Glutamatergic neuron (in vitro differentiated cells): ENCODE measurements around the gene MAP3K2. TPM values are rescaled to one million over a fixed set of nuclear protein-coding genes. Genes with fewer than 3 reads are reported as not detected.

Source experiments
- DNase-seq: peaks from one replicate; pipeline ENCODE4 v3.0.0; 2022
- H3K27ac Mint-ChIP-seq: one replicate; pipeline ENCODE4 v1.8.0; 2020; ENCODE audit warnings: mild to moderate bottlenecking, mixed read lengths, inconsistent platforms; ENCODE audit not compliant: unreplicated experiment
- H3K27me3 Mint-ChIP-seq: one replicate; pipeline ENCODE4 v1.8.0; 2020; ENCODE audit warnings: mild to moderate bottlenecking, moderate library complexity, mixed read lengths, inconsistent platforms; ENCODE audit not compliant: unreplicated experiment
- H3K36me3 Mint-ChIP-seq: one replicate; pipeline ENCODE4 v1.8.0; 2020; ENCODE audit warnings: mild to moderate bottlenecking, mixed read lengths, inconsistent platforms; ENCODE audit not compliant: unreplicated experiment
- H3K4me1 Mint-ChIP-seq: one replicate; pipeline ENCODE4 v1.8.0; 2020; ENCODE audit warnings: mild to moderate bottlenecking, low read depth, mixed read lengths, inconsistent platforms; ENCODE audit not compliant: unreplicated experiment
- H3K4me3 Mint-ChIP-seq: one replicate; pipeline ENCODE4 v1.8.0; 2020; ENCODE audit warnings: mild to moderate bottlenecking, mixed read lengths, inconsistent platforms; ENCODE audit not compliant: unreplicated experiment
- H3K9me3 Mint-ChIP-seq: one replicate; pipeline ENCODE4 v1.8.0; 2020; ENCODE audit warnings: mild to moderate bottlenecking, moderate library complexity, mixed read lengths, inconsistent platforms; ENCODE audit not compliant: unreplicated experiment
- CTCF ChIP-seq: fragments of 200-600 bp; sonication (generic); IDR thresholded peaks from one replicate; pipeline ENCODE4 v1.5.0; 2021; ENCODE audit not compliant: partially characterized antibody, unreplicated experiment
- total RNA-seq: library from RNA; stranded (reverse); fragmentation: NEBNext Ultra II Directional; extraction: Animal tissue kit (Norgen Biotek cat#: 25700); gene quantifications from one replicate; pipeline ENCODE4 v1.2.1, GENCODE V29; 2021; ENCODE audit not compliant: unreplicated experiment

The MAP3K2 gene
- total RNA-seq, 1 donor from 2014 or later = 42.7 TPM

- TF ChIP-seq CTCF = no peak
- Mint-ChIP-seq H3K27me3 (peaks cover under 1% of the 10 kb centered on the region), H3K27ac (no peak overlapping the region), H3K36me3 (peaks cover 23% of the 10 kb centered on the region), H3K4me1 (peaks cover 8% of the 10 kb centered on the region), H3K4me3 (no peak overlapping the region), H3K9me3 (peaks cover 2% of the 10 kb centered on the region)
- no peak for DNase-seq
Observed at GRCh38 chr2:127270663-127271062, 117.1 kb downstream of the MAP3K2 start.

GRCh38 chr2:127261804-127262406, 125.9 kb downstream of the MAP3K2 start:
- H3K27ac Mint-ChIP-seq = no peak overlapping the region

GRCh38 chr2:127259355-127259754, 128.4 kb downstream of the MAP3K2 start:
- H3K4me3 Mint-ChIP-seq = no peak overlapping the region
- no peak for TF ChIP-seq CTCF
- no peaks in the 10 kb centered on the region for H3K4me1 Mint-ChIP-seq
- H3K9me3 Mint-ChIP-seq = peaks cover 2% of the 10 kb centered on the region
- no peak for DNase-seq
- peaks cover 3% of the 10 kb centered on the region for H3K27me3 Mint-ChIP-seq
- H3K36me3 Mint-ChIP-seq = peaks cover 15% of the 10 kb centered on the region
- H3K27ac Mint-ChIP-seq = no peak overlapping the region

More at GRCh38 chr2:127261804-127262406, 125.9 kb downstream of the MAP3K2 start:
- TF ChIP-seq CTCF = no peak
- H3K4me3 Mint-ChIP-seq = no peak overlapping the region
- no peak for DNase-seq
- no peaks in the 10 kb centered on the region for H3K4me1 Mint-ChIP-seq
- H3K36me3 Mint-ChIP-seq = peaks cover 15% of the 10 kb centered on the region
- peaks cover 5% of the 10 kb centered on the region for H3K27me3 Mint-ChIP-seq
- peaks cover 2% of the 10 kb centered on the region for H3K9me3 Mint-ChIP-seq

GRCh38 chr2:127256866-127257265, 130.9 kb downstream of the MAP3K2 start:
- TF ChIP-seq CTCF = no peak
- Mint-ChIP-seq H3K4me1 (no peaks in the 10 kb centered on the region), H3K27me3 (peaks cover 3% of the 10 kb centered on the region), H3K9me3 (no peaks in the 10 kb centered on the region), H3K27ac (no peak overlapping the region), H3K4me3 (no peak overlapping the region), H3K36me3 (peaks cover 15% of the 10 kb centered on the region)
- DNase-seq = no peak

- Mint-ChIP-seq H3K36me3 (peaks cover 15% of the 10 kb centered on the region), H3K4me3 (no peak overlapping the region), H3K27ac (no peak overlapping the region), H3K9me3 (no peaks in the 10 kb centered on the region), H3K4me1 (no peaks in the 10 kb centered on the region), H3K27me3 (peaks cover 3% of the 10 kb centered on the region)
- TF ChIP-seq CTCF = no peak
- no peak for DNase-seq
Observed at GRCh38 chr2:127256381-127256780, 131.4 kb downstream of the MAP3K2 start.
